ENCODE results near the gene PPM1G.
"Not testable (repeated sequence)": the region's sequence is repeated elsewhere in the genome, so short reads cannot be mapped to it uniquely, and the experiment has no call there.

The PPM1G gene, protein sequence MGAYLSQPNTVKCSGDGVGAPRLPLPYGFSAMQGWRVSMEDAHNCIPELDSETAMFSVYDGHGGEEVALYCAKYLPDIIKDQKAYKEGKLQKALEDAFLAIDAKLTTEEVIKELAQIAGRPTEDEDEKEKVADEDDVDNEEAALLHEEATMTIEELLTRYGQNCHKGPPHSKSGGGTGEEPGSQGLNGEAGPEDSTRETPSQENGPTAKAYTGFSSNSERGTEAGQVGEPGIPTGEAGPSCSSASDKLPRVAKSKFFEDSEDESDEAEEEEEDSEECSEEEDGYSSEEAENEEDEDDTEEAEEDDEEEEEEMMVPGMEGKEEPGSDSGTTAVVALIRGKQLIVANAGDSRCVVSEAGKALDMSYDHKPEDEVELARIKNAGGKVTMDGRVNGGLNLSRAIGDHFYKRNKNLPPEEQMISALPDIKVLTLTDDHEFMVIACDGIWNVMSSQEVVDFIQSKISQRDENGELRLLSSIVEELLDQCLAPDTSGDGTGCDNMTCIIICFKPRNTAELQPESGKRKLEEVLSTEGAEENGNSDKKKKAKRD

DNA sequence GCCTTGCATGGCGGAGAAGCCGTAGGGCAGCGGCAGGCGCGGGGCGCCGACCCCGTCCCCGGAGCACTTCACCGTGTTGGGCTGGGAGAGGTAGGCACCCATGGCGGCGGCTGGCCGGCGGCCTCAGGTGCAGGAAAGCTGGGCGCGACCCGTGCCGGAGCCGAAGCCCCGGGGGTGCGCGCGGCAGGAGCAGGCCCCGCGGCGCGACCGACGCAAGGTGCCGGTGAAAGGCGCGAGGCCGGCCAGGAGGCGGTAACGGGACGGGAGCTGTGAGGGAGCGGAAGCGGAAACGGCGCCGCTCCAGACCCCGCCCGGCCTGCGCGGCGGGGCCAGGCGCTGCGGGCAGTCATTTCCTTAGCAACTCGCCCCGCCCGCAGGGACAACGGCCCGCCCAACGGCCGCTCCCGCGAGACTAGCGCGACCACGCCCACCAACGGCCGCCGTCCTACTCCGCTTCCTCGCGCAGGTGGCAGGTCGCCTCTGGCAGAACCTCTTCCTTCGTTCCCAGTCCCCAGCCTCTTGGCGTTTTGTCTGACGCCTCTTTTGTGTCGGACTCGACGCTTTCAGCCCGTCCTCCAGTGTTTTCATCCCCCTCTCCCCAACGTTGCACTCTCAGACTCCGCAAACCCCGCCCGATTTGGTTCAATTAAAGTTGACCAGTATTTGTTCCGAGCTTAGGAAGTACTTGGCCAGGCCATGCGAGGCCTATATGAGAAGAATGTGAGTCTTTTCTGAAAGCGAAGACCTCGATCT is at the start of gene PPM1G:
PPM1G (minus strand) TSS at position 271 of the 753 bp plus-strand sequence; CDS start at position 102, 169 bp downstream.
- peak; percentile 97 for DNase-seq

DNA sequence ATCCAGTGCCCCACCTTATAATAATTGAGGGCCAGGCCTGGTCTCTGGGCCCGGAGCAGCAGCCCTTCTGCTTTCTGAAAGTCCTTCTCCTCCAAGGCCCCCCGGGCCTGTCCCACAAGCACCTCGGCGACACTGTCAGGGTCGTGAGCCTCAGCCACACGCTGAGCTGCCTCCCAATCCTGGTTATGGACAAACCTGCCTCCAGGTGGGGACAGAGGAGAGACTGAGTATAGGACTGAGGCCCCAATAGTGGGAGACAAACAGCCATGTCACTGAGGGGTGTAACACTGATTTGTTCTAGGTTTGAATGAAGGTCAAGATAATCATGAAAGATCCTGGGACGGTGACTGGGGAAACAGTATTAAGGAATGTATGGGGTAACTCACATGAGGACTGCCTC is 44.6 kb upstream of the PPM1G start:
- no peak for DNase-seq

DNA sequence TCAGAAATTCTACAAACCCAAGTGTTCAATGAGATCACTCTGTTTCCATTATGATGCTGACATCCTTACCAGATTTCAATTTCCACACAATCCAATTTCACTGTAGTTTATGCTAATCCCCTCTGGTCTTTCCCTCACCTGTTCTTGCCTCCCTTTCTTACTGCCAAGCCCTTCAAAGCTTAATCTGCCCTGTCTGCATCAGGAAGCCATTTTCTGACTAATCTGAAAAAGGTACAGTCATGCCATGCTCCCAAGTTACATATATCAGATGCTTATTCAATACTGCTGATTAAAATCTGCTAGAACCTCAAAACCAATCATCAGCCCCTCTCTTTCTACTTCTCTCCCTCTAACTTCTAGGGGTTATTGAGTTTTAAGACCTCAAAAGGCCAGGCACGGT is 41.7 kb upstream of the PPM1G start:
- no peak for DNase-seq

DNA sequence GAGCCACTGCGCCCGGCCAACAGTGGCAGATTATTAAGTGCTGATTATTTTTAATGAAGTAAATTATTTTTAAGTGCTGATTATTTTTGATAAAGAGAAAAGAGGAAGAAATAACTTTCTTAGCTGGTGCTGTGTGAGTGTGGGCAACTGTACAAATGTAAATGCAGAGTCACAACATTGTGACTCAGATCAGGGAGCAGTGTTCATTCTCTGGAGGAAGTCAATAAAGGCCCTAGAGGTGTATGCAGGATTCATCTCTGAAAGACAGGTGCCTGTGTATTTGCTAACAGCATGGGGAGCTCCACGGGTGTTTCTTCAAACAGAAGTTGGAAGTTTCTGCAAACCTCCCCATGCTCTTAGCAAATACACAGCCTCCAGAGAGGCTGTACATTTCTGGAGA is 39.0 kb upstream of the PPM1G start:
- no peak for DNase-seq

DNA sequence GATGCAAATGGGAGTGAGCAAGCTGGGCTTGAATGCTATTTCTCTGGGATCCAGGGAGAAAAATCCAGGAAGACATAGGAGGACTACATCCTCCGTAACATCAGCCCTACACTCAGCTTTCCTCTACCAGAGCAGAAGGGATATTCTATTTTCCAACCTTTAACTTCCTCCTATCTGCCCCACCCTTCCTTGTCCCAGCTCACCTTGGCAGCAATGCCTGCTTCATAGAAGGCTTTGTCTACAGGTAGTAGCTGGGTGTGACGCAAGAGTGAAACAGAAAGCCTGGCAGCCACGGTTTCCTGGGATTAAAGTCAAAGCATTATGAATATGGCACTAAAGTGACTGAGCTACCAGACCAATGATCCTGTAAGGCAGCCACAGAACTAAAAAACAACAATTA is 36.7 kb upstream of the PPM1G start:
- no peak for DNase-seq

DNA sequence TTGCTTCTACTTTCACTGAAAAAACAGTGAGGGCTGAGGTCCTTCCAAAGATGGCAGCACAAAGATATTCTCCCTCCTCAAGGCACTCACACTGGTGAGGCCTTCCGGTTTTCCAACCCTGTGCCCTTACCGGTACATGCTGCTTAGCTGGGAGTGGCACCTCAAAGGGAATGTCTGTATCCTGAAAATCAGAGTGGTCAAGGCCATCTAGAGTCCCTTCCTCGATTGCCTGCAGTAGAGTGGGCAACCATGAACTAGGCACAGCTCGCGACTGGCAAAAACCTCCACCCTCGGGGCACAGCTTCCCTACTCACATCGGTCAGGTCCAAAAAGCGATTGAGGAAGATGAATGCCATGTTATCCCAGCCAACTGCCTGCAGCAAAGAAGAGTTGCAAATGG is 36.2 kb upstream of the PPM1G start:
- DNase-seq = no peak

DNA sequence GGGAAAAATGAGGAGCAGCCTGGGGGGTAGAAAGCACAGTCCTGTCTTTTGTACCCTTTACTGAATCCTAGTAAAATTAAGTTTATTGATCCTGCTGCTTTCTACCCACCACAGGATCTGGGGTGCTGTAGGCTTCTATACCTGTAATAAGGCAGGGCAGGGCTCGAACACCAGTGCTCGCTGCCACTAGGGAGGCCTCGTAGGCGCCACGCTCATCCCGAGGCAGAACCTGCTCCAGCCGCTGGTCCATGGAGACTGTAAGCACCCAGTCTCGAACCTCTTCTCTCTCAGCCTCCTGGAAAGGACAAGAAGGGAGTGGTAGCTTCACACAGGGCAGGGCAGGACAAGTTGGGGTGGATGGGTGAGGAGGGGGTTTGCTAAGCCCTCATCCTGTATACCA is 35.8 kb upstream of the PPM1G start:
- DNase-seq = no peak

DNA sequence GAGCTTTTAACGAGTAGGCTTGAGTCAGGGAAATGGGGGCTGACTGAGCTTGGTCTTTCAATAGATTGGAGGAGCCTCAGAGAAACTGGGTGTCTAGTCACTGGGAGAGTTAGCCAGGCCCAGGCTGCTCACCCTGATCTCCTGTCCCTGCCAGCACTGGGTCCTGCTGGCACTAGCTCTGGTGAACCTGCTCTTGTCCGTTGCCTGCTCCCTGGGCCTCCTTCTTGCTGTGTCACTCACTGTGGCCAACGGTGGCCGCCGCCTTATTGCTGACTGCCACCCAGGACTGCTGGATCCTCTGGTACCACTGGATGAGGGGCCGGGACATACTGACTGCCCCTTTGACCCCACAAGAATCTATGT is 33.5 kb upstream of the PPM1G start:
- no peak for DNase-seq

DNA sequence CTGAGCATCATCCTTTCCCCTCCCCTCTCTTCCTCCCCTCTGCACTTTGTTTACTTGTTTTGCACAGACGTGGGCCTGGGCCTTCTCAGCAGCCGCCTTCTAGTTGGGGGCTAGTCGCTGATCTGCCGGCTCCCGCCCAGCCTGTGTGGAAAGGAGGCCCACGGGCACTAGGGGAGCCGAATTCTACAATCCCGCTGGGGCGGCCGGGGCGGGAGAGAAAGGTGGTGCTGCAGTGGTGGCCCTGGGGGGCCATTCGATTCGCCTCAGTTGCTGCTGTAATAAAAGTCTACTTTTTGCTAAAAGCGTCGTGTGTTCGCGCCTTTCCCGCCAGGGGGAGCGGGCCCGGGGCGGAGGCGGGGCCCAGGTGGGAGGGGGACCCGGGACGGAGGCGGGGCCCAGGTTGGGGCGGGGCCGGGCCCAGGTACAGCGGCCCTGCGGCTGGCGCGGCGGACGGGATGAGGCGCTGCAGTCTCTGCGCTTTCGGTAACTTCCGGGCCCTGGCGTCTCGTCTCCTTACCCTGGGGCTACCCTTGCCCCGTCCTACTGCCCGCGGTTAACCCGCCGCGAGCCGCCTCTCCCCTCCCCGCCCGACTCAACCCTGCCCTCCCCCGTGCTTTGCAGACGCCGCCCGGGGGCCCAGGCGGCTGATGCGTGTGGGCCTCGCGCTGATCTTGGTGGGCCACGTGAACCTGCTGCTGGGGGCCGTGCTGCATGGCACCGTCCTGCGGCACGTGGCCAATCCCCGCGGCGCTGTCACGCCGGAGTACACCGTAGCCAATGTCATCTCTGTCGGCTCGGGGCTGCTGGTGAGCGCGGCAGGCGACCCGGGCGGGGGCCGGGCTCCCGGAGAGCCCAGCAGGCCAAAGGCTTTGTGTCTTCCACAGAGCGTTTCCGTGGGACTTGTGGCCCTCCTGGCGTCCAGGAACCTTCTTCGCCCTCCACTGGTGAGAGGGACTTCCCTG is 32.8 kb upstream of the PPM1G start, which contains the start of gene KRTCAP3:
KRTCAP3 (plus strand) TSS at position 424 of the 962 bp plus-strand sequence; CDS start at position 456, 32 bp downstream.
- peak; percentile 65 for DNase-seq

DNA sequence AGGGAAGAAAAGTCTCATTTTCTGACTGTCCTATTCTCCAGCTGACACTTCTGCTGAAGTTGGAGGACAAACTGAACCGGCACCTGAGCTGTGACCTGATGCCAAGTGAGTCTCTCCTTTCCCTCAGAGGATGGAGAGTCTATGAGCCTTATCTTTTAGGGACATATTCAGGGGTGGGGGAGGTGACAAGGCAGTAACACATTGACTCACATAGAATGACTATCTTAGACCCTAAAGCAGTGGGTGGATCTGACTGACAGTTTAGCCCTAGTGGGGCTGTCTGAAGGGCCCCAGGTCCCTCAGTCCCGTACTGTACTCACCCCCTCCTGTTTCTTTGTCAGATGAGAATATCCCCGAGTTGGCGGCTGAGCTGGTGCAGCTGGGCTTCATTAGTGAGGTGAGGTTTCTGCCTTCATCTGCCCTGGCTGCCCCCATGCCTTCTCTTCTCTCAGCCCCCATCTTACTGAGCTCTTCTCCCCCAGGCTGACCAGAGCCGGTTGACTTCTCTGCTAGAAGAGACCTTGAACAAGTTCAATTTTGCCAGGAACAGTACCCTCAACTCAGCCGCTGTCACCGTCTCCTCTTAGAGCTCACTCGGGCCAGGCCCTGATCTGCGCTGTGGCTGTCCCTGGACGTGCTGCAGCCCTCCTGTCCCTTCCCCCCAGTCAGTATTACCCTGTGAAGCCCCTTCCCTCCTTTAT is 32.0 kb upstream of the PPM1G start:
- DNase-seq = peak; percentile 19

DNA sequence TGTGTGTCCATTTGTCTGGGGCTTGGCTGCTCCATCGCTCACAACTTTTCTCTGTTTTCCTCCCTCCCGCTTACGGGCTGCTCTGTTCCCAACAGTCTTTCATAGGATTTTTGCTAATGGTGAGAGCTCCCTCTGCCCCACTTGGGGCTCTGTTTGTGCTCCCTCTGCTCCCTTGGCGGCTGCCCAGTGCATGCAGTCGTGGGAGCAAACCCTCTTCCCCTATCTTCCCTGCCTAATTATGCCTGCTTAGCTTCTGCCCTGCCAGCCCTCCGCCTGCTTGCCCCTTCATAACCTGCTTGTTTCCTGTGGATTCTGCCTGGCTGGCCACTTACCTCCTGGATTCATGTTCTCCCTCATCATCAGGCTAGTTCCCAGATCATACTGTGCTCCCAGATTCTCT is 26.2 kb upstream of the PPM1G start:
- no peak for DNase-seq

DNA sequence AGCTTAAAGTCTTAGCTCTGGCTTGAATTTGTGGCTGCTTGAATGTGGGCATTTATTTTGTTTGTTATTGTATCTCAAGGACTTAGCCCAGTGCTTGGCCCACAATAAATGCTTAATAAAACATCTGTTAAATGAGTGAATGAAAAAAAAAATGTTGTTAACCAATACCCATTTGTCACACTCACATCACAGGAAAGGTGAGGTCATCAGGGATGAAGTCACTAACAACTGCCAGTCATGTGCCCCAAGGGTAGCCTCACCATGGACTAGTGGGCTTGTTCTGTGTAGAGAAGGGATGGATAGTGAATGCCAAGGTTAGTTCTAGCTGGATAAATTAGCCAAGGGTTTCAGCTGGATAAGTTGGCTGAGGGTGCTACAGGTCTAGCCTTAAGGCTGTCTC is 22.0 kb upstream of the PPM1G start:
- no peak for DNase-seq

DNA sequence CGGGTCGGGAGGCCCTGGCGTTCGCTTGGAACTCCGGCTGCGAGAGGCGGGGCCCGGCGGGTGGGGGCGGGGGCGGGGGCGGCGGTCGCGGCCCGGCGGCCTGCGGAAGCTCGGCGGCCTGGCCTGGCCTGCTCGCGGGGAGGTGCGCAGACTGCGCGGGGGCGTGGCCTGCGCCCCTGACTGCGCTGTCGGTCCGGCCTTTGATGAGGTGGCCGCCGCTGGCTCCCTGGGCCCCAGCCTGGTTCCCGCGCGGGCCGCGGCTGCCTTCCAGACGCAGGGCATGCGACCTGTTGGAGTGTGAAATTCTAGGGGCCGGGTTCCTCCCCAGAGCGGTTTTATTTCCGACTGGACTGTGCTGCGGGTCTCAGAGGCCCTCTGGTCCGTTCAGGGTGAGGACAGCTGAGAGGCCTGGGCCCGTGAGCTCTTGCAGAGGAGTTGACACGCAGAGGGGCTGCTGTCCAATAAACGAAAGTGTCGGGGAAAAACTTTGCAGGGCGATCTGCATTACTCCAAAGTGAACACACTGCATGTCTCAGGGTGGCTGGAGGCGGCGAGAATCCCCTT is 19.7 kb upstream of the PPM1G start:
- peak; percentile 90 for DNase-seq

DNA sequence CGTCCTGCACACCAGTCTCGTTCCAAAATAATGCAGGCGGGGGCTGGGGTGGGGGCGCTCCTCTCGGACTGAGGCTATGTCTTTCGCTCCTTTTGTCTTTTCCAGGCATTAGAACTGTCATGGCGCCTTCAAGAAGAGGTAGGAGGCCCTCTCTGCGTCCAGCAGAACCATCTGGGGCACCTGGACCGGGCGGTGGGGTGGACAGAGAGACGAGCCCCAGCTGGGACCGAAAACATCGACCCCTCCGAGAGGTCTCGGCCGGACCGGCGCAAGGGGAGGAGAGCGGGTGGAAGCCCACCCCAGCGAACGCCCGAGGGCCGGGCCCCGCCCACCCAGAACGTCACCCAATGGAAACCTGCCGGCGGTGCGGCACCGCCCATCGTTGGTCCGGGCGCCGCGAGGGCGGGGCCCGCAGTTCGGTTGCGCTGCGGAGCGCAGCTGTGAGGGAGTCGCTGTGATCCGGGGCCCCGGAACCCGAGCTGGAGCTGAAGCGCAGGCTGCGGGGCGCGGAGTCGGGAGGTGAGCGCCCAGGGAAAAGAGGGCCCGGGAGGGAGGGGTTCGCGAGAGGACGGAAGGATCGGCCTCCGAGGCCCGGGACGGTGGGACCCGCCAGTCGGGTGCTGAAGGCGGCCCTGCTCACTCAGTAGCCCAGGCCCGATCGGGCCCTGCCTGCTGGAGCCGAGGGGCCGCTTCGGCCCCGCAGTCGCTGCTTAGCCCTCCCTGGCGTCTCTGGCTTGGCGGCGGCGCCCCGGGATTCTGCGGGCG is 19.0 kb upstream of the PPM1G start, which contains the start of gene NRBP1:
NRBP1 (plus strand) TSS at position 419 of the 765 bp plus-strand sequence. CDS start 4,643 bp downstream, outside the sequence.
- peak; percentile 98 for DNase-seq

DNA sequence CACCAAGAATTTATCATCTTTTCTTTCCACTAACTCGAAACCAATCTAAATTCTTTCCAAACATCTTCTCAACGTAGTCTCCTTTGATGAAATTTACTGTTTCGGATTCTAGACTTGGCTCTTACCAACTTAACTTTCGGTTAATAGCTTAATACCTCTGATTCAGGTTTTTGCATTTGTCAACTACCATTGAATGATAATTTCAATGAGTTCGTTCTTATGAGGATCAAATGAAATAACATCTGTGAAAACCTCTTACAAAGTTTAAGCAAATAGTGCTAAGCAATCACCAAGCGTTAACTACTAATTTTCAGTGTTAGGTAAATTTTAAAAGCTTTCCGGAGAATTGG is 18.4 kb upstream of the PPM1G start:
- no peak for DNase-seq

DNA sequence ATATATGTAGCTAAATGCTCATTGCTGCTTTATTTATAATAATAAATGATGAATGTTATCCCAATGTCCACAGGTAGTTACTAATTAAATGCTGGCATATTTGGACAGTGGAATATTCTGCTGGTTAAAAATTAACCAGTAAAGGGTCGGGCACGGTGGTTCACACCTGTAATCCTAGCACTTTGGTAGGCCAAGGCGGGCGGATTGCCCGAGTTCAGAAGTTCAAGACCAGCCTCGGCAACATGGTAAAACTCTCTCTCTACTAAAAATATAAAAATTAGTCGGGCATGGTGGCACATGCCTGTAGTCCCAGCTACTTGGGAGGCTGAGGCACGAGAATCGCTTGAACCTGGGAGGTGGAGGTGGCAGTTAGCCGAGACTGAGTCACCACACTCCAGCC is 15.6 kb upstream of the PPM1G start:
- not testable (repeated sequence) for DNase-seq

DNA sequence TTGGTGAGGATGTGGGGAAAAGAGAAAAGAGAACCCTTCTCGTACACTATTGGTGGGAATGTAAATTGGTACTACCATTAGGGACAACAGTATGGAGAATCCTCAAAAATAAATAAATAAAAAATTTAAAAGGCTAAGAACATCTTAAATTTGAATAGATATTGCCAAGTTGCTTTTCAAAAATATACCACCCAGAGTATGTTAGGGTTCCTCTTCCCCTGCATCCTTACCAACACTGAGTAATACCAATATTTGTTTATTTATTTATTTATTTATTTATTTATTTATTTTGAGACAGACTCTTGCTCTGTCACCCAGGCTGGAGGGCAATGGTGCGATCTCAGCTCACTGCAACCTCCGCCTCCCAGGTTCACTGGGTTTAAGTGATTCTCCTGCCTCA is 13.6 kb upstream of the PPM1G start:
- DNase-seq = no peak

DNA sequence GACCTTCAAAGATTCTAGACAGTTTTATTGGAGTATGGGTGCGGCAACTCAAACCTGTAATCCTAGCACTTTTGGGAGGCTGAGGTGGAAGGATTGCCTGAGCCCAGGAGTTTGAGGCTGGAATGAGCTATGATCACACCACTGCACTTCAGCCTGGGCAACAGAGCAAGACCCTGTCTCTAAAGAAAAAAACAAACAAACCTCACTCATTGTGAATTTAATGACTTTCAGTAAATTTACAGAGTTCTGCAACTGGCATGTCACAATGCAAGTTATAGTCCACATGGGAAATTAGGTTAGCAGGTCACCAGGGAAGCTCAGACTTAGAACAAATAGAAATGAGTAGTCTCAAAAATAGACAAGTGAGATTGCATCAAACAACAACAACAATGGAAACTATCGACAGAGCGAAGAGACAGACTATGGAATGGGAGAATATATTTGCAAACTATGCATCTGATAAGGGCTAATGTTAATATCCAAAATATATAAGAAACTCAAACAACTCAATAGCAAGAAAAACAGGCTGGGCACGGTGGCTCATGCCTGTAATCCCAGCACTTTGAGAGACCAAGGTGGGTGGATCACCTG is 12.4 kb upstream of the PPM1G start:
- no peak for DNase-seq

DNA sequence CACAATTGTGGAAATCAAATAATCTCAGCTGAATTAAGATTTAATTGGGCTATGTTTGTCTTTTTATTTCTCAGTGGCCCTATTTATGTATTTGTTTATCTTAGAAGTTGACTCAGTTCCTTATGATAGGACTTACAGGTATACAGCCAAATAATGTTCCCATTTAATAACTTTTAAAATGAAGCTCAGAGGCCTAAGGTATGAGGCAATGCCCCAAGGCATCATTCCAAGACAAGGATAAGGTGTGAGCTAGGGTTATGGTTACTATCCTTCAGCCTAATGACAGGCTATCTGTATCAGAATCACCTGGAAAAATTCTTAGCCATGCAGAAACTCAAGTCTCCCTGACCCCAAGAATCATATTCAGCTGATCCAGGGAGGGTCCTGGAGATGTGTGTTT is 11.6 kb upstream of the PPM1G start:
- DNase-seq = no peak

DNA sequence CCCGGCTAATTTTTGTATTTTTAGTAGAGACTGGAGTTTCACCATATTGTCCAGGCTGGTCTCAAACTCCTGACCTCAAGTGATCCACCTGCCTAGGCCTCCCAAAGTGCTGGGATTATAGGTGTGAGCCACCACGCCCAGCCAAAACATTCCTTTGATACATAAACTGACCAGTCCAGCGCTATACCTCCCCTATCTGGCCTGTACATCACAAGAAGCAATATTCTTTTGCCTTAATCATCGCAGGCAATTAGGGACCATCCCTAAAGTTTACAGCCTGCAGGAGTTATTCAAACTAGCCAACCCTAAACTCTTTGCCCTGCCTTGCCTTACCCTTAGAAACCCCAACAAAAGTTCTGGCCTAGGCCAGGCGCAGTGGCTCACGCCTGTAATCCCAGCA is 6.8 kb upstream of the PPM1G start:
- DNase-seq = no peak
